HG03045 (cell line): ENCODE measurements around the gene CDC42EP5.
"Not testable (repeated sequence)": the region's sequence is repeated elsewhere in the genome, so short reads cannot be mapped to it uniquely, and the experiment has no call there.

Source experiments
- ATAC-seq: cut with Tn5 transposase; IDR thresholded peaks from one replicate; pipeline ENCODE4 v1.9.1; 2021; ENCODE audit warnings: mild to moderate bottlenecking, moderate library complexity; ENCODE audit not compliant: unreplicated experiment

Gene CDC42EP5

GRCh38 chr19:54449701-54450069 lies 23.4 kb downstream of the CDC42EP5 start:
- ATAC-seq, result no peak

GRCh38 chr19:54448774-54449700 lies 24.1 kb downstream of the CDC42EP5 start, which contains the start of gene LENG8:
TSS of gene LENG8 (plus strand) at chr19:54449199. CDS start at chr19:54451345, 2,146 bp downstream.
- peak; percentile 85 for ATAC-seq

- ATAC-seq, result no peak
Measured at GRCh38 chr19:54448040-54448773, 24.9 kb downstream of the CDC42EP5 start.

- ATAC-seq, result not testable (repeated sequence)
Measured at GRCh38 chr19:54446349-54446748, 26.7 kb downstream of the CDC42EP5 start.

- ATAC-seq, result no peak
Measured at GRCh38 chr19:54444737-54445136, 28.4 kb downstream of the CDC42EP5 start.

GRCh38 chr19:54440641-54441040 lies 32.5 kb downstream of the CDC42EP5 start:
- no peak for ATAC-seq

- ATAC-seq, result no peak
Measured at GRCh38 chr19:54439174-54439851, 33.8 kb downstream of the CDC42EP5 start.

GRCh38 chr19:54436628-54437252 lies 36.4 kb downstream of the CDC42EP5 start:
- ATAC-seq, result no peak

GRCh38 chr19:54436031-54436523 lies 37.0 kb downstream of the CDC42EP5 start:
- ATAC-seq, result no peak

- ATAC-seq, result no peak
Measured at GRCh38 chr19:54435551-54436016, 37.5 kb downstream of the CDC42EP5 start.

- no peak for ATAC-seq
Measured at GRCh38 chr19:54434873-54435214, 38.3 kb downstream of the CDC42EP5 start.

- no peak for ATAC-seq
Measured at GRCh38 chr19:54434112-54434872, 38.8 kb downstream of the CDC42EP5 start.

GRCh38 chr19:54433697-54434096 lies 39.4 kb downstream of the CDC42EP5 start:
- no peak for ATAC-seq

- ATAC-seq, result no peak
Measured at GRCh38 chr19:54432144-54432738, 40.9 kb downstream of the CDC42EP5 start.

- ATAC-seq, result no peak
Measured at GRCh38 chr19:54431255-54431838, 41.7 kb downstream of the CDC42EP5 start.

GRCh38 chr19:54430306-54431254 lies 42.5 kb downstream of the CDC42EP5 start:
- ATAC-seq, result no peak

- ATAC-seq, result no peak
Measured at GRCh38 chr19:54429545-54430227, 43.4 kb downstream of the CDC42EP5 start.

- ATAC-seq, result no peak
Measured at GRCh38 chr19:54429176-54429495, 44.0 kb downstream of the CDC42EP5 start.
